Inflammatory macrophage (primary cell): ENCODE data around the gene C1orf141.
"Not testable (repeated sequence)": the region's sequence is repeated elsewhere in the genome, so short reads cannot be mapped to it uniquely, and the experiment has no call there.

ENCODE experiments used
- DNase-seq, 2 donors: peaks; one replicate each; pipeline ENCODE4 v3.0.0-alpha.2; 2020 to 2022
- total RNA-seq, 18 experiments: gene quantifications; one replicate each; lab custom pipeline; 2026; ENCODE audit warnings: mixed read lengths in 6 of 18, inconsistent platforms in 2 of 18; lab: John Stamatoyannopoulos, UW

The C1orf141 gene
- total RNA-seq = 0 to 0.07 (median 0) reads per million in 18 experiments

- no peak for DNase-seq
Observed at GRCh38 chr1:67134695-67135094, at the start of gene C1orf141. Gene C1orf141, minus strand, starts transcription at chr1:67134970. Its CDS starts 7,730 bp downstream, at chr1:67127240.

- DNase-seq = no peak
Observed at GRCh38 chr1:67175530-67176087, 40.8 kb upstream of the C1orf141 start.

- DNase-seq = no peak
Observed at GRCh38 chr1:67174716-67175284, 40.0 kb upstream of the C1orf141 start.

GRCh38 chr1:67173988-67174387 lies 39.2 kb upstream of the C1orf141 start:
- DNase-seq = no peak

GRCh38 chr1:67171978-67172377 lies 37.2 kb upstream of the C1orf141 start:
- no peak for DNase-seq

GRCh38 chr1:67171574-67171955 lies 36.8 kb upstream of the C1orf141 start:
- no peak for DNase-seq

- DNase-seq = no peak
Observed at GRCh38 chr1:67170751-67171573, 36.2 kb upstream of the C1orf141 start.

GRCh38 chr1:67169932-67170331 lies 35.2 kb upstream of the C1orf141 start:
- no peak for DNase-seq

GRCh38 chr1:67169496-67169895 lies 34.7 kb upstream of the C1orf141 start:
- no peak for DNase-seq

- peak in 1 of 2 donors; percentile 1 for DNase-seq
Observed at GRCh38 chr1:67166196-67166595, 31.4 kb upstream of the C1orf141 start, which contains the start of gene IL23R. Gene IL23R, plus strand, starts transcription at chr1:67166454. Its CDS starts 1,667 bp downstream, at chr1:67168121.

- no peak for DNase-seq
Observed at GRCh38 chr1:67165468-67166041, 30.8 kb upstream of the C1orf141 start.

GRCh38 chr1:67162954-67163353 lies 28.2 kb upstream of the C1orf141 start:
- DNase-seq = no peak

GRCh38 chr1:67159233-67159632 lies 24.5 kb upstream of the C1orf141 start:
- no peak for DNase-seq

GRCh38 chr1:67158401-67158800 lies 23.6 kb upstream of the C1orf141 start:
- DNase-seq = no peak

- no peak for DNase-seq
Observed at GRCh38 chr1:67150931-67151330, 16.2 kb upstream of the C1orf141 start.

GRCh38 chr1:67149179-67149770 lies 14.5 kb upstream of the C1orf141 start:
- peak; percentile 16 to 49 for DNase-seq

- no peak for DNase-seq
Observed at GRCh38 chr1:67148516-67149178, 13.9 kb upstream of the C1orf141 start.

GRCh38 chr1:67147973-67148372 lies 13.2 kb upstream of the C1orf141 start:
- not testable (repeated sequence) for DNase-seq

- DNase-seq = no peak
Observed at GRCh38 chr1:67146539-67146938, 11.8 kb upstream of the C1orf141 start.

GRCh38 chr1:67146101-67146500 lies 11.3 kb upstream of the C1orf141 start:
- no peak for DNase-seq

GRCh38 chr1:67144696-67145095 lies 9.9 kb upstream of the C1orf141 start:
- DNase-seq = no peak

GRCh38 chr1:67143966-67144365 lies 9.2 kb upstream of the C1orf141 start:
- no peak for DNase-seq
